Endodermal cell (in vitro differentiated cells): ENCODE data around the gene ZNF8. TPM values are rescaled to one million over a fixed set of nuclear protein-coding genes. Genes with fewer than 3 reads are reported as not detected.
A peak's percentile ranks its signal among the peaks of the same experiment; 100 is the strongest.

Experiments
- DNase-seq: peaks from one replicate; pipeline ENCODE4 v3.0.0-alpha.2; 2017
- H3K27ac ChIP-seq: 2 replicates; pipeline ENCODE4 v1.5.1; 2013; ENCODE audit warnings: mild to moderate bottlenecking, low read depth, low read length, moderate library complexity
- H3K27me3 ChIP-seq: 2 replicates; pipeline ENCODE4 v1.6.1; 2013; ENCODE audit warnings: mild to moderate bottlenecking, low read length, moderate library complexity; ENCODE audit not compliant: insufficient read depth, control insufficient read depth, poor library complexity, severe bottlenecking
- H3K36me3 ChIP-seq: 2 replicates; pipeline ENCODE4 v1.7.0; 2013; ENCODE audit warnings: mild to moderate bottlenecking, low read length, moderate library complexity; ENCODE audit not compliant: control insufficient read depth, insufficient read depth
- H3K4me1 ChIP-seq: one replicate; pipeline ENCODE4 v1.7.0; 2013; ENCODE audit warnings: low read length; ENCODE audit not compliant: control insufficient read depth, insufficient read depth
- H3K4me3 ChIP-seq: 2 replicates; pipeline ENCODE4 v1.5.1; 2013; ENCODE audit warnings: mild to moderate bottlenecking, low read length, moderate library complexity
- H3K9ac ChIP-seq: 2 replicates; pipeline ENCODE4 v1.6.1; 2013; ENCODE audit warnings: mild to moderate bottlenecking, low read length, moderate library complexity; ENCODE audit not compliant: poor library complexity, severe bottlenecking; ENCODE audit errors: extremely low read depth
- H3K9me3 ChIP-seq: 2 replicates; pipeline ENCODE4 v1.6.1; 2013; ENCODE audit warnings: mild to moderate bottlenecking, low read length, moderate library complexity; ENCODE audit not compliant: control insufficient read depth
- H3K27ac Mint-ChIP-seq: 2 replicates; pipeline ENCODE4 v1.8.0; 2020; ENCODE audit warnings: mixed read lengths
- H3K27me3 Mint-ChIP-seq: 2 replicates; pipeline ENCODE4 v1.8.0; 2021; ENCODE audit warnings: mild to moderate bottlenecking, mixed read lengths; ENCODE audit not compliant: insufficient read depth
- H3K36me3 Mint-ChIP-seq: 2 replicates; pipeline ENCODE4 v1.8.0; 2020; ENCODE audit warnings: low read depth, mixed read lengths
- H3K4me1 Mint-ChIP-seq: 2 replicates; pipeline ENCODE4 v1.8.0; 2020; ENCODE audit warnings: mixed read lengths
- H3K4me3 Mint-ChIP-seq: 2 replicates; pipeline ENCODE4 v1.8.0; 2020; ENCODE audit warnings: mild to moderate bottlenecking, moderate library complexity, mixed read lengths
- H3K9me3 Mint-ChIP-seq: 2 replicates; pipeline ENCODE4 v1.8.0; 2020; ENCODE audit warnings: mild to moderate bottlenecking, mixed read lengths
- WGBS, 2 experiments: methylation state at CpG; one replicate each; pipeline versions ENCODE4 v1.1.5 to v1.1.7; 2013; ENCODE audit warnings: missing lambda C conversion rate in 2 of 2, mixed read lengths in 1 of 2; ENCODE audit not compliant: insufficient coverage in 1 of 2, insufficient read length in 1 of 2; 5-methylcytosine and 5-hydroxymethylcytosine counted together
- total RNA-seq, 2 donors: library from RNA; stranded (reverse); fragmentation: NEBNext Ultra II Directional in 1 of 2; extraction: Animal tissue kit (Norgen Biotek cat#: 25700) in 1 of 2; gene quantifications; 2 replicates in 1 of 2; 3 replicates in 1 of 2; pipeline ENCODE4 v1.2.1, GENCODE V29; 2021
- TF ChIP-seq, protein P1 (sequence below): fragments of 200-600 bp; sonication (generic); conservative IDR thresholded peaks from 2 replicates; pipeline ENCODE4 v1.5.0; 2021; ENCODE audit warnings: antibody characterized with exemption, mild to moderate bottlenecking

ZNF8 gene
- total RNA-seq, 2 donors from 2014 or later, result 14.4 to 16.1 TPM

DNA sequence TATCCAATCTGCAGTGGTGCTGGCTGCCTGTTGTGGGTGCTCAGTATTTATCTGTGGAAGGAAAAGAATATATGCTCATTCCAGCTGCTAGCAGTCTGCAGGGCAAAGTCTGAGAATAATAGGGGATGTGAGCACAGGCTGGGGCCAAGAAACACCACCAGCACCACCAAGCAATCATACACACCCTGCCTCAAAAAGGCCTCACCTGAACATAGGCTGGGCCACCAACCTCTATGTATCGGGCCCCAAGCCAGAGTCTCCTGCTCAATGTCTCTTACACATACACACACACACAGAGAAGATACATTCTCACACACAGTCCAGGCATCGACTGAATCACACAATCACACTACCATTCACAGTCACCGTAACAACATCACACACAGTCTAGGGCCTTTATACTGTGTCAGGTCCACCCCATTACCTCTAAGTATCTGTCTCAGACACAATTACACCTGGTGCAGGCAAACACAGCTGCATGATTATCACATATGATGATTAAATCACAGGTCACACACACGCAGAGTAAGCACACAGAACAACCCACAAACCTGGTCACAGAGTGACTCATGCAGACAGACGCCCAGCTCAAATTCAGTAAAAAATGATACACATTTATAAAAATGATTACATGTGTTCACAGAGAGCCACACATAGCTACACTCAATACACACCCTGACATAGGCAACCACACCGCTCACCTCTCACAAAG lies 46.7 kb downstream of the ZNF8 start:
- Histone ChIP-seq H3K4me3 (peak overlapping the region; percentile 99), H3K36me3 (peaks cover 5% of the 10 kb centered on the region), H3K27me3 (no peaks in the 10 kb centered on the region), H3K9me3 (no peaks in the 10 kb centered on the region), H3K27ac (no peak overlapping the region), H3K4me1 (peaks cover 8% of the 10 kb centered on the region), H3K9ac (peak overlapping the region; percentile 86)
- H3K27ac Mint-ChIP-seq, result no peak overlapping the region
- TF ChIP-seq, protein P1, sequence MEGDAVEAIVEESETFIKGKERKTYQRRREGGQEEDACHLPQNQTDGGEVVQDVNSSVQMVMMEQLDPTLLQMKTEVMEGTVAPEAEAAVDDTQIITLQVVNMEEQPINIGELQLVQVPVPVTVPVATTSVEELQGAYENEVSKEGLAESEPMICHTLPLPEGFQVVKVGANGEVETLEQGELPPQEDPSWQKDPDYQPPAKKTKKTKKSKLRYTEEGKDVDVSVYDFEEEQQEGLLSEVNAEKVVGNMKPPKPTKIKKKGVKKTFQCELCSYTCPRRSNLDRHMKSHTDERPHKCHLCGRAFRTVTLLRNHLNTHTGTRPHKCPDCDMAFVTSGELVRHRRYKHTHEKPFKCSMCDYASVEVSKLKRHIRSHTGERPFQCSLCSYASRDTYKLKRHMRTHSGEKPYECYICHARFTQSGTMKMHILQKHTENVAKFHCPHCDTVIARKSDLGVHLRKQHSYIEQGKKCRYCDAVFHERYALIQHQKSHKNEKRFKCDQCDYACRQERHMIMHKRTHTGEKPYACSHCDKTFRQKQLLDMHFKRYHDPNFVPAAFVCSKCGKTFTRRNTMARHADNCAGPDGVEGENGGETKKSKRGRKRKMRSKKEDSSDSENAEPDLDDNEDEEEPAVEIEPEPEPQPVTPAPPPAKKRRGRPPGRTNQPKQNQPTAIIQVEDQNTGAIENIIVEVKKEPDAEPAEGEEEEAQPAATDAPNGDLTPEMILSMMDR, result no peak
- H3K27me3 Mint-ChIP-seq, result no peaks in the 10 kb centered on the region
- no peaks in the 10 kb centered on the region for H3K9me3 Mint-ChIP-seq
- DNase-seq, result no peak
- H3K4me3 Mint-ChIP-seq, result no peak overlapping the region
- peaks cover 6% of the 10 kb centered on the region for H3K4me1 Mint-ChIP-seq
- WGBS, 2 experiments, result 86 to 91% methylated on average over 4 to 5 of the region's 6 CpGs
- H3K36me3 Mint-ChIP-seq, result no peaks in the 10 kb centered on the region

DNA sequence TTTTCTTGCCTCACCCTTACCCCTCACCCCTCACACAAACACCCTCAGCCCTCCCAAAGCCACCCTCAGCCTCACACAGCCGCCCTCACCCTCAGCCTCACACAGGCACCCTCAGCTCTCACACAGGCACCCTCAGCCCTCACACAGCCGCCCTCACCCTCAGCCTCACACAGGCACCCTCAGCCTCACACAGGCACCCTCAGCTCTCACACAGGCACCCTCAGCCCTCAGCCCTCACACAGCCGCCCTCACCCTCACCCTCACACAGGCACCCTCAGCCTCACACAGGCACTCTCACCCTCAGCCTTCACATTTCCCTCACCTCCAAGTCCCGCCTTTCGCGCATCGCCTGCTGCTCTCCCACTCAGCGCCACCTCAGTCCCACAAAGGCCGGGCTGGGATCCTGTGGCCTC lies 47.8 kb downstream of the ZNF8 start:
- H3K36me3 ChIP-seq, result peaks cover 5% of the 10 kb centered on the region
- Mint-ChIP-seq H3K27me3 (no peaks in the 10 kb centered on the region), H3K4me1 (peaks cover 11% of the 10 kb centered on the region), H3K36me3 (no peaks in the 10 kb centered on the region), H3K9me3 (no peaks in the 10 kb centered on the region), H3K27ac (no peak overlapping the region), H3K4me3 (no peak overlapping the region)
- 0 to 2% methylated on average over 6 to 9 of the region's 9 CpGs for WGBS, 2 experiments
- peaks cover 12% of the 10 kb centered on the region for H3K4me1 ChIP-seq
- peak overlapping the region; percentile 86 for H3K9ac ChIP-seq
- H3K9me3 ChIP-seq, result no peaks in the 10 kb centered on the region
- H3K27me3 ChIP-seq, result no peaks in the 10 kb centered on the region
- TF ChIP-seq, protein P1, result no peak
- H3K4me3 ChIP-seq, result peak overlapping the region; percentile 99
- DNase-seq, result no peak
- H3K27ac ChIP-seq, result peak overlapping the region; percentile 33

DNA sequence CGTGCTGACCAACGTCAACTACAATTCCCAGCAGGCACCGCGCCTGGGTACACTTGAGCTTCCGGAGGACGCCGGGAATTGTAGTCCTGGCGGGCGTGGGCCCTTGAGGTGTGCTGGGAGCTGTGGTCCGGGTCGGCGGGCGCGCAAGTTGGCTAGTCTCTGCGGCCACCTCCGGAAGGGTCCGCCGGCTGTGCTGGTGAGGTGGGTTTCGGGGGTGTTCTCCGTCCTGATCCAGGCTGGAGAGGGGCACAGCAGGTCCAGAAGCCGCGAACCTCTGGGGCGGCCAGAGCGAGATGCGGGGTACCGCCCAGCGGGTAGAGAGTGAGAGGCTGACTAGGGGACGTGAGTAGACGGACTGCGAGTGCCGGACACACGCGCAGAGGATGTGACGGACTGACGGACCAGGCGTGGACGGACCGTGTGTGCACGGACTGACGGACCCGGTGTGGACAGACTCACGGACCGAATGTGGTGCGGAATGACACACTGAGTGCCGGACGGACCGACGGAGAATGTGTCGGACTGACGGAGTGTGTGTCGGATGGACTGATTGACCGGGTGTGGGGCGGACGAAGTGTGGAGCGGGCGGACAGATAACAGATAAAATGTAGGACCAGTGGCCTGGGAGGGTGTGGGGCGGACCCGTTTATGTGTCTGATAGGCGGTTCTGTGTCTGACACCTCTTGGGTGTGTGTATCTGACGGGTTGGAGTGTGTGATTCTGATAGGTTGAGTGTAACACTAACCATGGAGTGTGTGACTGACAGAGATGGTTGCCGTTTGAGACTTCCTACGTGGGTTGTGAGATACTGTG lies 48.4 kb downstream of the ZNF8 start, which contains the start of gene ZSCAN22:
Gene ZSCAN22 (plus strand): TSS at position 81 of the 813 bp plus-strand sequence. CDS start 7,809 bp downstream, outside the sequence.
- Histone ChIP-seq H3K27ac (peak within 1 kb of the TSS; percentile 33), H3K4me1 (peaks cover 12% of the 10 kb centered on the region), H3K27me3 (no peaks in the 10 kb centered on the region), H3K9me3 (no peaks in the 10 kb centered on the region), H3K36me3 (peaks cover 4% of the 10 kb centered on the region), H3K9ac (peak within 1 kb of the TSS; percentile 86), H3K4me3 (peak within 1 kb of the TSS; percentile 99)
- DNase-seq, result peak; percentile 99
- Mint-ChIP-seq H3K9me3 (no peaks in the 10 kb centered on the region), H3K27ac (no peak within 1 kb of the TSS), H3K27me3 (no peaks in the 10 kb centered on the region), H3K36me3 (no peaks in the 10 kb centered on the region), H3K4me1 (peaks cover 11% of the 10 kb centered on the region), H3K4me3 (no peak within 1 kb of the TSS)
- TF ChIP-seq, protein P1, result no peak
- WGBS, 2 experiments, result 1% methylated on average over 34 to 62 of the region's 62 CpGs
